GM12878 (cell line): ENCODE results near the gene UBE2E2. TPM values are rescaled to one million over a fixed set of nuclear protein-coding genes. Genes with fewer than 3 reads are reported as not detected.

Experiments
- ATAC-seq: fragments of 200-7000 bp; cut with Tn5 transposase; 3 replicates; pipeline ENCODE4 v1.9.1; 2020; ENCODE audit warnings: mild to moderate bottlenecking, moderate library complexity
- BruUV-seq: library from RNA; stranded (reverse); fragments of 400-500 nt; replicated peaks from 2 replicates; lab custom pipeline; 2021; lab: Mats Ljungman, UMichigan
- CTCF ChIA-PET: fragments of 300-600 bp; sonication (Branson Sonifier 250); formaldehyde crosslinking; extraction: SDS; loops from one replicate; lab custom pipeline; 2021; ENCODE audit warnings: inconsistent platforms; lab: Yijun Ruan, JAX
- POLR2A ChIA-PET: fragments of 350-600 bp; formaldehyde crosslinking; extraction: SDS; loops from one replicate; lab custom pipeline; 2021; ENCODE audit warnings: inconsistent platforms; lab: Charles Lee
- RAD21 ChIA-PET: fragments of 300-600 bp; sonication (Branson Sonifier 250); formaldehyde crosslinking; loops from one replicate; lab custom pipeline; 2023; ENCODE audit warnings: antibody characterized with exemption; ENCODE audit not compliant: unreplicated experiment; lab: Charles Lee
- SMC1A ChIA-PET: fragments of 300-600 bp; sonication (Branson Sonifier 250); formaldehyde crosslinking; loops from one replicate; lab custom pipeline; 2023; ENCODE audit not compliant: unreplicated experiment, uncharacterized antibody; lab: Charles Lee
- DNase-seq: peaks from one replicate; pipeline ENCODE4 v3.0.0-alpha.2; 2011; ENCODE audit warnings: low read depth, low spot score
- FAIRE-seq: peaks from 3 replicates; lab custom pipeline; 2011; peaks lifted over from hg19 to GRCh38; lab: Jason Lieb, UNC
- H2AFZ ChIP-seq: 2 replicates; pipeline ENCODE4 v1.6.0; 2011; ENCODE audit warnings: low read depth, low read length, control low read depth; ENCODE audit not compliant: control insufficient read depth
- H3K27ac ChIP-seq: 2 replicates; pipeline ENCODE4 v1.5.1; 2011; ENCODE audit warnings: control low read depth; ENCODE audit not compliant: control insufficient read depth, insufficient read depth
- H3K27me3 ChIP-seq, 2 experiments: replicated peaks in 1 of 2; 2 replicates each; pipeline versions ENCODE4 v1.6.0 to v1.6.1; 2011; ENCODE audit warnings: low read length in 1 of 2; ENCODE audit not compliant: control insufficient read depth in 2 of 2, insufficient read depth in 2 of 2
- H3K36me3 ChIP-seq, 2 experiments: 2 replicates each; pipeline ENCODE4 v1.5.1; 2011; ENCODE audit warnings: low read length in 1 of 2; ENCODE audit not compliant: control insufficient read depth in 2 of 2, insufficient read depth in 2 of 2
- H3K4me1 ChIP-seq: 2 replicates; pipeline ENCODE4 v1.6.1; 2011; ENCODE audit warnings: mild to moderate bottlenecking, low read length, moderate library complexity, mixed read lengths; ENCODE audit not compliant: control insufficient read depth, insufficient read depth
- H3K4me2 ChIP-seq: 2 replicates; pipeline ENCODE4 v1.6.0; 2011; ENCODE audit warnings: control low read depth; ENCODE audit not compliant: control insufficient read depth, insufficient read depth
- H3K4me3 ChIP-seq: fragments of 200-600 bp; sonication (generic); 2 replicates; pipeline ENCODE4 v1.5.1; 2016
- H3K79me2 ChIP-seq: 2 replicates; pipeline ENCODE4 v1.6.0; 2011; ENCODE audit warnings: low read length; ENCODE audit not compliant: control insufficient read depth, insufficient read depth
- H3K9ac ChIP-seq: 2 replicates; pipeline ENCODE4 v1.8.0; 2011; ENCODE audit warnings: low read length, control low read depth, mixed read lengths; ENCODE audit not compliant: control insufficient read depth, insufficient read depth
- H3K9me3 ChIP-seq: replicated peaks from 3 replicates; pipeline ENCODE4 v1.5.1; 2011; ENCODE audit warnings: mild to moderate bottlenecking, low read length; ENCODE audit not compliant: control insufficient read depth, insufficient read depth
- H4K20me1 ChIP-seq: 2 replicates; pipeline ENCODE4 v1.6.0; 2011; ENCODE audit not compliant: control insufficient read depth, insufficient read depth
- CHD4 ChIP-seq: fragments of 200-600 bp; sonication (generic); IDR thresholded peaks from 2 replicates; pipeline ENCODE4 v1.6.1; 2016; ENCODE audit warnings: mild to moderate bottlenecking
- DPF2 ChIP-seq: fragments of 450-650 bp; IDR thresholded peaks from 2 replicates; pipeline ENCODE4 v1.6.1; 2017; ENCODE audit warnings: mild to moderate bottlenecking
- EZH2 ChIP-seq: IDR thresholded peaks from 2 replicates; pipeline ENCODE4 v1.6.1; 2012; ENCODE audit warnings: low read depth, mild to moderate bottlenecking, control low read depth, inconsistent platforms, low read length, borderline replicate concordance; ENCODE audit not compliant: control insufficient read depth
- GABPA ChIP-seq: IDR thresholded peaks from 2 replicates; pipeline ENCODE4 v1.6.1; 2014; ENCODE audit warnings: antibody characterized with exemption, low read depth, mild to moderate bottlenecking, inconsistent platforms
- KLF5 ChIP-seq: fragments of 450-650 bp; IDR thresholded peaks from 2 replicates; pipeline ENCODE4 v1.6.1; 2014; ENCODE audit warnings: mild to moderate bottlenecking; ENCODE audit not compliant: partially characterized antibody
- LARP7 ChIP-seq: fragments of 450-650 bp; IDR thresholded peaks from 2 replicates; pipeline ENCODE4 v1.6.1; 2017; ENCODE audit warnings: mild to moderate bottlenecking
- NFYB ChIP-seq: IDR thresholded peaks from 2 replicates; pipeline ENCODE4 v1.6.1; 2011; ENCODE audit warnings: low read depth, mild to moderate bottlenecking, low read length, improper control_type of control experiment, moderate library complexity; ENCODE audit not compliant: insufficient read depth
- STAT3 ChIP-seq: IDR thresholded peaks from 2 replicates; pipeline ENCODE4 v1.6.1; 2011; ENCODE audit warnings: low read depth, low read length, improper control_type of control experiment
- TAF1 ChIP-seq: IDR thresholded peaks from 2 replicates; pipeline ENCODE4 v1.6.1; 2011; ENCODE audit warnings: mild to moderate bottlenecking, low read depth, low read length, borderline replicate concordance
- TCF7 ChIP-seq: IDR thresholded peaks from 2 replicates; pipeline ENCODE4 v1.6.1; 2014; ENCODE audit warnings: antibody characterized with exemption, borderline replicate concordance
- ZNF592 ChIP-seq: fragments of 450-650 bp; IDR thresholded peaks from 2 replicates; pipeline ENCODE4 v1.6.1; 2017; ENCODE audit warnings: mild to moderate bottlenecking, moderate library complexity
- whole genome bisulfite sequencing: methylation state at CpG from one replicate; pipeline ENCODE4 v1.1.6; 2016; ENCODE audit warnings: low lambda C conversion rate; ENCODE audit not compliant: insufficient replicate concordance, insufficient coverage; ENCODE audit errors: missing lambda C conversion rate; 5-methylcytosine and 5-hydroxymethylcytosine counted together
- in situ Hi-C: fragments of 300-500 bp; cut with MboI; formaldehyde crosslinking; loops from 9 replicates; pipeline ENCODE4 v1.14.3; 2018; ENCODE audit warnings: mixed read lengths
- intact Hi-C: fragments of 100-400 bp; cut with micrococcal nuclease; formaldehyde crosslinking; loops from one replicate; pipeline ENCODE4 v1.14.2; 2022; ENCODE audit not compliant: unreplicated experiment
- polyA plus RNA-seq, 11 experiments: library from polyadenylated mRNA; depleted of rRNA in 4 of 11; unstranded in 6 of 11; stranded (reverse) in 5 of 11; fragments of >200 nt; fragmentation: Nextera tagmentation in 4 of 11; fragmentation: Illumina TruSeq in 1 of 11; extraction: Ambion mirVana in 4 of 11; extraction: Trizol in 1 of 11; gene quantifications; 1 replicate in 1 of 11; 2 replicates in 10 of 11; pipeline versions ENCODE4 v1.2.1 to v1.2.3, GENCODE V29; 2011 to 2016; ENCODE audit warnings: inconsistent platforms in 2 of 11, missing spikeins in 2 of 11, low read depth in 1 of 11
- total RNA-seq, 4 experiments: library from RNA; depleted of rRNA in 3 of 4; stranded (reverse); fragments of >200 nt in 3 of 4; fragmentation: Illumina TruSeq in 1 of 4; extraction: Trizol in 1 of 4; gene quantifications; 2 replicates each; pipeline versions ENCODE4 v1.2.1 to v1.2.3, GENCODE V29; 2013 to 2021

The UBE2E2 gene
- total and polyA plus RNA-seq, 10 of the 15 experiments (the other 5 are each of a cell fraction or from before 2014, with no cell fraction given), result 8.7 to 71.0 (median 36.4) TPM

GRCh38 chr3:23164746-23165145 lies 38.4 kb upstream of the UBE2E2 start:
- FAIRE-seq, result no peak
- 91% methylated on average over 1 of the region's 1 CpG for WGBS
- ChIA-PET CTCF (interaction anchor here (1.2 kb wide), 1 partner anchor 11 kb away, joined by 3 read pairs; no protein-coding TSS in a partner anchor), RAD21 (interaction anchor here (0.6 kb wide), 1 partner anchor 40 kb away, joined by 4 read pairs; no protein-coding TSS in a partner anchor), POLR2A (no interaction called here), SMC1A (interaction anchor here (0.6 to 2.6 kb wide), 8 partner anchors 10 to 255 kb away, joined by 3 to 12 read pairs (median 3); no protein-coding TSS in a partner anchor)
- ATAC-seq, result no peak
- no peaks in the 10 kb centered on the region for H3K36me3 ChIP-seq
- no peak overlapping the region for H2AFZ ChIP-seq
- no peak overlapping the region for H3K4me3 ChIP-seq
- no peaks in the 10 kb centered on the region for H4K20me1 ChIP-seq
- H3K9ac ChIP-seq, result no peak overlapping the region
- H3K27me3 ChIP-seq, result no peaks in the 10 kb centered on the region
- H3K4me2 ChIP-seq, result no peak overlapping the region
- no peak overlapping the region for H3K27ac ChIP-seq
- TF ChIP-seq DPF2 (no peak), KLF5 (no peak), CHD4 (no peak), NFYB (no peak), GABPA (no peak), TAF1 (no peak), STAT3 (no peak), LARP7 (no peak), ZNF592 (no peak), TCF7 (no peak), EZH2 (no peak)
- intact Hi-C loops, result loop anchor here (5.0 kb wide), 1 partner anchor 278 kb away; no protein-coding TSS in a partner anchor
- BruUV-seq, result no TSS peak
- no peaks in the 10 kb centered on the region for H3K79me2 ChIP-seq
- no peak for DNase-seq
- in situ Hi-C loops, result no loop called here
- peaks cover 42% of the 10 kb centered on the region for H3K4me1 ChIP-seq
- H3K9me3 ChIP-seq, result no peaks in the 10 kb centered on the region
